Keratinocyte (primary cell): ENCODE results near the gene DSC2. TPM values are rescaled to one million over a fixed set of nuclear protein-coding genes. Genes with fewer than 3 reads are reported as not detected.

Experiments
- DNase-seq: peaks from one replicate; pipeline ENCODE4 v3.0.0-alpha.2; 2011; ENCODE audit warnings: low read depth, missing footprints, low spot score
- FAIRE-seq: peaks from 2 replicates; lab custom pipeline; 2011; peaks lifted over from hg19 to GRCh38; lab: Jason Lieb, UNC
- H2AFZ ChIP-seq: 2 replicates; pipeline ENCODE4 v1.6.0; 2012; ENCODE audit warnings: low read length, control low read depth, inconsistent platforms; ENCODE audit not compliant: control insufficient read depth
- H3K27ac ChIP-seq: 2 replicates; pipeline ENCODE4 v1.5.1; 2011; ENCODE audit warnings: low read length; ENCODE audit not compliant: control insufficient read depth, insufficient read depth
- H3K27me3 ChIP-seq: 3 replicates; pipeline ENCODE4 v1.6.0; 2011; ENCODE audit warnings: low read length; ENCODE audit not compliant: control insufficient read depth, insufficient read depth; ENCODE audit errors: extremely low read depth
- H3K36me3 ChIP-seq, 2 experiments: 2 replicates in 1 of 2; 3 replicates in 1 of 2; pipeline ENCODE4 v1.5.1; 2011; ENCODE audit warnings: low read length in 2 of 2, mild to moderate bottlenecking in 1 of 2; ENCODE audit not compliant: control insufficient read depth in 2 of 2, insufficient read depth in 2 of 2; ENCODE audit errors: extremely low read depth in 1 of 2
- H3K4me1 ChIP-seq: 3 replicates; pipeline ENCODE4 v1.5.1; 2011; ENCODE audit warnings: low read length; ENCODE audit not compliant: control insufficient read depth, insufficient read depth; ENCODE audit errors: extremely low read depth
- H3K4me2 ChIP-seq: 3 replicates; pipeline ENCODE4 v1.6.0; 2011; ENCODE audit warnings: low read depth, low read length; ENCODE audit not compliant: control insufficient read depth, insufficient read depth; ENCODE audit errors: extremely low read depth
- H3K4me3 ChIP-seq, 3 experiments: fragments of 200-600 bp in 1 of 3; sonication (generic) in 1 of 3; 2 replicates in 2 of 3; 3 replicates in 1 of 3; pipeline ENCODE4 v1.5.1; 2011 to 2016; ENCODE audit warnings: low read length in 3 of 3, mild to moderate bottlenecking in 3 of 3, control low read depth in 2 of 3, inconsistent platforms in 1 of 3, low read depth in 1 of 3, mixed read lengths in 1 of 3, mixed run types in 1 of 3, moderate library complexity in 1 of 3; ENCODE audit not compliant: control insufficient read depth in 2 of 3, insufficient read depth in 2 of 3; ENCODE audit errors: extremely low read depth in 1 of 3
- H3K79me2 ChIP-seq: 2 replicates; pipeline ENCODE4 v1.6.0; 2012; ENCODE audit warnings: low read length; ENCODE audit not compliant: control insufficient read depth, insufficient read depth
- H3K9ac ChIP-seq: 3 replicates; pipeline ENCODE4 v1.6.0; 2011; ENCODE audit warnings: low read length; ENCODE audit not compliant: control insufficient read depth, insufficient read depth; ENCODE audit errors: extremely low read depth
- H3K9me1 ChIP-seq: 3 replicates; pipeline ENCODE4 v1.6.0; 2011; ENCODE audit warnings: low read length; ENCODE audit not compliant: control insufficient read depth, insufficient read depth; ENCODE audit errors: extremely low read depth
- H3K9me3 ChIP-seq: 2 replicates; pipeline ENCODE4 v1.5.1; 2012; ENCODE audit warnings: low read depth, low read length; ENCODE audit not compliant: control insufficient read depth
- H4K20me1 ChIP-seq: 3 replicates; pipeline ENCODE4 v1.6.0; 2011; ENCODE audit warnings: low read length; ENCODE audit not compliant: control insufficient read depth, insufficient read depth; ENCODE audit errors: extremely low read depth
- CTCF ChIP-seq, 3 experiments: IDR thresholded peaks in 1 of 3; conservative IDR thresholded peaks in 1 of 3; optimal IDR thresholded peaks in 1 of 3; 2 replicates in 2 of 3; 3 replicates in 1 of 3; pipeline versions ENCODE3 to v1.5.1; 2011; ENCODE audit warnings: low read length in 3 of 3, mild to moderate bottlenecking in 3 of 3, moderate library complexity in 2 of 3, control low read depth in 1 of 3, inconsistent platforms in 1 of 3; ENCODE audit not compliant: insufficient read depth in 2 of 3; ENCODE audit errors: extremely low read depth in 1 of 3
- EZH2 ChIP-seq: IDR thresholded peaks from one replicate; pipeline ENCODE4 v1.6.1; 2012; ENCODE audit warnings: inconsistent platforms, mild to moderate bottlenecking, low read length, moderate library complexity
- dilution Hi-C: fragments of 300-500 bp; cut with MboI; formaldehyde crosslinking; loops from one replicate; pipeline ENCODE4 v1.7.0; 2020; ENCODE audit warnings: low sequenced_read_pairs; ENCODE audit not compliant: extremely low pct_ligation_motif_present
- polyA plus RNA-seq, 5 experiments: library from polyadenylated mRNA; depleted of rRNA in 3 of 5; stranded (reverse) in 3 of 5; stranded (forward) in 1 of 5; unstranded in 1 of 5; fragments of >200 nt; gene quantifications; 1 replicate in 1 of 5; 2 replicates in 3 of 5; 3 replicates in 1 of 5; pipeline versions ENCODE4 v1.2.1 to v1.2.3, GENCODE V29; 2011 to 2012; ENCODE audit warnings: missing spikeins in 2 of 5, low read depth in 1 of 5, low replicate concordance in 1 of 5

The DSC2 gene
- polyA plus RNA-seq, 1 donor (not counting 4 experiments of a cell fraction or from before 2014, with no cell fraction given) = 37.1 TPM

GRCh38 chr18:31101183-31102024 lies 817 bp downstream of the DSC2 start:
- H3K4me1 ChIP-seq = peaks cover 31% of the 10 kb centered on the region
- H3K9me3 ChIP-seq = no peaks in the 10 kb centered on the region
- TF ChIP-seq CTCF (optimal IDR thresholded peaks at IDR 0.05 in 1 of 3, IDR thresholded peaks at IDR 0.05 in 1 of 3, conservative IDR thresholded peaks at IDR 0.05 in 1 of 3; ENCODE audit: extremely low read depth in 1 of 3, insufficient read depth in 2 of 3, low read length in 3 of 3) (peak in 1 of 3 experiments; percentile 26), EZH2 (no peak)
- H4K20me1 ChIP-seq = no peaks in the 10 kb centered on the region
- H3K4me3 ChIP-seq = peak overlapping the region; percentile 69 to 89 (median 89)
- H3K9ac ChIP-seq = peak overlapping the region; percentile 92
- peak overlapping the region; percentile 52 for H2AFZ ChIP-seq
- peak overlapping the region; percentile 90 for H3K27ac ChIP-seq
- no peak for FAIRE-seq
- H3K9me1 ChIP-seq = no peaks in the 10 kb centered on the region
- H3K79me2 ChIP-seq = peaks cover 45% of the 10 kb centered on the region
- DNase-seq = no peak
- no peaks in the 10 kb centered on the region for H3K36me3 ChIP-seq
- H3K4me2 ChIP-seq = peak overlapping the region; percentile 96
- no peaks in the 10 kb centered on the region for H3K27me3 ChIP-seq
- dilution Hi-C loops = no loop called here

- H3K27me3 ChIP-seq = no peaks in the 10 kb centered on the region
- no peaks in the 10 kb centered on the region for H4K20me1 ChIP-seq
- DNase-seq = no peak
- H3K9me3 ChIP-seq = no peaks in the 10 kb centered on the region
- peak overlapping the region; percentile 69 to 89 (median 89) for H3K4me3 ChIP-seq
- H3K9me1 ChIP-seq = no peaks in the 10 kb centered on the region
- peak overlapping the region; percentile 90 for H3K27ac ChIP-seq
- no peaks in the 10 kb centered on the region for H3K36me3 ChIP-seq
- H2AFZ ChIP-seq = peak overlapping the region; percentile 41
- peaks cover 53% of the 10 kb centered on the region for H3K79me2 ChIP-seq
- peak overlapping the region; percentile 87 for H3K4me2 ChIP-seq
- peak overlapping the region; percentile 92 for H3K9ac ChIP-seq
- peaks cover 31% of the 10 kb centered on the region for H3K4me1 ChIP-seq
- FAIRE-seq = peak; percentile 77
- dilution Hi-C loops = no loop called here
- no peak for TF ChIP-seq CTCF (optimal IDR thresholded peaks at IDR 0.05 in 1 of 3, IDR thresholded peaks at IDR 0.05 in 1 of 3, conservative IDR thresholded peaks at IDR 0.05 in 1 of 3; ENCODE audit: extremely low read depth in 1 of 3, insufficient read depth in 2 of 3, low read length in 3 of 3)
- TF ChIP-seq EZH2 = no peak
These were observed 1.6 kb downstream of the DSC2 start for GRCh38 chr18:31100436-31101182.
